CD4-positive, alpha-beta memory T cell (primary cell): ENCODE measurements around the gene FEZ2. TPM values are rescaled to one million over a fixed set of nuclear protein-coding genes. Genes with fewer than 3 reads are reported as not detected.

Source experiments
- polyA plus RNA-seq, 2 donors: library from polyadenylated mRNA; unstranded; fragments of 300-500 nt; fragmentation: Illumina TruSeq; gene quantifications; one replicate each; pipeline ENCODE4 v1.2.3, GENCODE V29; 2021
- total RNA-seq, 2 experiments: library from RNA; stranded (reverse); gene quantifications; one replicate each; pipeline ENCODE4 v1.2.3, GENCODE V29; 2021

FEZ2 gene
- total and polyA plus RNA-seq, 4 experiments from 2014 or later: 1.6 to 14.7 (median 7.7) TPM

Other genes with a start within 250 kb of the FEZ2 start
- 10 to 100 TPM in 1 of 2 experiments, 1 to 10 TPM in 1; 6.8 to 12.0 TPM for gene CRIM1, start 242.4 kb downstream of the FEZ2 start, total RNA-seq
- under 1 TPM in 1 of 2 donors, not detected in 1; 0.91 TPM for gene CRIM1, start 242.4 kb downstream of the FEZ2 start, polyA plus RNA-seq
- not detected for gene VIT, start 98.5 kb upstream of the FEZ2 start, total RNA-seq
- not detected for gene VIT, start 98.5 kb upstream of the FEZ2 start, polyA plus RNA-seq